ENCODE data around the gene EIF5.
A peak's percentile ranks its signal among the peaks of the same experiment; 100 is the strongest.

The EIF5 gene

GRCh38 chr14:103333754-103334643 lies at the start of gene EIF5:
Gene EIF5, plus strand, starts transcription at chr14:103334237. Its CDS starts 1,624 bp downstream, at chr14:103335861.
- peak; percentile 100 for DNase-seq (ENCODE audit: low read depth)
- peaks cover 45% of the 10 kb centered on the region for H3K4me1 ChIP-seq (ENCODE audit: control insufficient read depth, insufficient read depth, low read length)
- H3K9ac ChIP-seq (ENCODE audit: low read length), result peak within 1 kb of the TSS; percentile 100
- H3K36me3 ChIP-seq (ENCODE audit: control insufficient read depth, insufficient read depth, low read length, severe bottlenecking), result peaks cover 36% of the 10 kb centered on the region
- H3K4me3 ChIP-seq (ENCODE audit: low read length), result peak within 1 kb of the TSS; percentile 98
- no peaks in the 10 kb centered on the region for H3K27me3 ChIP-seq (replicated peaks; ENCODE audit: control insufficient read depth, insufficient read depth, low read length)
- H3K9me3 ChIP-seq (ENCODE audit: control insufficient read depth, low read length), result no peaks in the 10 kb centered on the region

- Histone ChIP-seq H3K4me1 (ENCODE audit: control insufficient read depth, insufficient read depth, low read length) (peaks cover 12% of the 10 kb centered on the region), H3K27me3 (replicated peaks; ENCODE audit: control insufficient read depth, insufficient read depth, low read length) (peaks cover 8% of the 10 kb centered on the region), H3K9me3 (ENCODE audit: control insufficient read depth, low read length) (no peaks in the 10 kb centered on the region), H3K36me3 (ENCODE audit: control insufficient read depth, insufficient read depth, low read length, severe bottlenecking) (no peaks in the 10 kb centered on the region), H3K9ac (ENCODE audit: low read length) (no peak overlapping the region), H3K4me3 (ENCODE audit: low read length) (no peak overlapping the region)
- no peak for DNase-seq (ENCODE audit: low read depth)
These were observed 49.2 kb upstream of the EIF5 start for GRCh38 chr14:103284574-103285467.

- peaks cover 8% of the 10 kb centered on the region for H3K27me3 ChIP-seq (replicated peaks; ENCODE audit: control insufficient read depth, insufficient read depth, low read length)
- no peak overlapping the region for H3K9ac ChIP-seq (ENCODE audit: low read length)
- no peaks in the 10 kb centered on the region for H3K36me3 ChIP-seq (ENCODE audit: control insufficient read depth, insufficient read depth, low read length, severe bottlenecking)
- DNase-seq (ENCODE audit: low read depth), result no peak
- H3K9me3 ChIP-seq (ENCODE audit: control insufficient read depth, low read length), result no peaks in the 10 kb centered on the region
- peaks cover 7% of the 10 kb centered on the region for H3K4me1 ChIP-seq (ENCODE audit: control insufficient read depth, insufficient read depth, low read length)
- H3K4me3 ChIP-seq (ENCODE audit: low read length), result no peak overlapping the region
These were observed 47.6 kb upstream of the EIF5 start for GRCh38 chr14:103286460-103286859.

GRCh38 chr14:103286968-103287850 lies 46.8 kb upstream of the EIF5 start:
- no peak overlapping the region for H3K4me3 ChIP-seq (ENCODE audit: low read length)
- H3K36me3 ChIP-seq (ENCODE audit: control insufficient read depth, insufficient read depth, low read length, severe bottlenecking), result no peaks in the 10 kb centered on the region
- peaks cover 7% of the 10 kb centered on the region for H3K4me1 ChIP-seq (ENCODE audit: control insufficient read depth, insufficient read depth, low read length)
- no peak overlapping the region for H3K9ac ChIP-seq (ENCODE audit: low read length)
- DNase-seq (ENCODE audit: low read depth), result no peak
- no peaks in the 10 kb centered on the region for H3K9me3 ChIP-seq (ENCODE audit: control insufficient read depth, low read length)
- peaks cover 8% of the 10 kb centered on the region for H3K27me3 ChIP-seq (replicated peaks; ENCODE audit: control insufficient read depth, insufficient read depth, low read length)

GRCh38 chr14:103288076-103288766 lies 45.8 kb upstream of the EIF5 start:
- no peak for DNase-seq (ENCODE audit: low read depth)
- no peak overlapping the region for H3K9ac ChIP-seq (ENCODE audit: low read length)
- peaks cover 8% of the 10 kb centered on the region for H3K27me3 ChIP-seq (replicated peaks; ENCODE audit: control insufficient read depth, insufficient read depth, low read length)
- H3K36me3 ChIP-seq (ENCODE audit: control insufficient read depth, insufficient read depth, low read length, severe bottlenecking), result no peaks in the 10 kb centered on the region
- no peaks in the 10 kb centered on the region for H3K9me3 ChIP-seq (ENCODE audit: control insufficient read depth, low read length)
- no peak overlapping the region for H3K4me3 ChIP-seq (ENCODE audit: low read length)
- peaks cover 7% of the 10 kb centered on the region for H3K4me1 ChIP-seq (ENCODE audit: control insufficient read depth, insufficient read depth, low read length)

- Histone ChIP-seq H3K36me3 (ENCODE audit: control insufficient read depth, insufficient read depth, low read length, severe bottlenecking) (no peaks in the 10 kb centered on the region), H3K9ac (ENCODE audit: low read length) (no peak overlapping the region), H3K4me3 (ENCODE audit: low read length) (no peak overlapping the region), H3K27me3 (replicated peaks; ENCODE audit: control insufficient read depth, insufficient read depth, low read length) (peaks cover 8% of the 10 kb centered on the region), H3K9me3 (ENCODE audit: control insufficient read depth, low read length) (no peaks in the 10 kb centered on the region), H3K4me1 (ENCODE audit: control insufficient read depth, insufficient read depth, low read length) (peaks cover 2% of the 10 kb centered on the region)
- DNase-seq (ENCODE audit: low read depth), result no peak
These were observed 44.0 kb upstream of the EIF5 start for GRCh38 chr14:103290056-103290455.

GRCh38 chr14:103290494-103290893 lies 43.5 kb upstream of the EIF5 start:
- no peaks in the 10 kb centered on the region for H3K9me3 ChIP-seq (ENCODE audit: control insufficient read depth, low read length)
- no peaks in the 10 kb centered on the region for H3K4me1 ChIP-seq (ENCODE audit: control insufficient read depth, insufficient read depth, low read length)
- no peak for DNase-seq (ENCODE audit: low read depth)
- no peak overlapping the region for H3K9ac ChIP-seq (ENCODE audit: low read length)
- no peaks in the 10 kb centered on the region for H3K36me3 ChIP-seq (ENCODE audit: control insufficient read depth, insufficient read depth, low read length, severe bottlenecking)
- no peak overlapping the region for H3K4me3 ChIP-seq (ENCODE audit: low read length)
- peaks cover 8% of the 10 kb centered on the region for H3K27me3 ChIP-seq (replicated peaks; ENCODE audit: control insufficient read depth, insufficient read depth, low read length)

- H3K27me3 ChIP-seq (replicated peaks; ENCODE audit: control insufficient read depth, insufficient read depth, low read length), result peaks cover 6% of the 10 kb centered on the region
These were observed 43.1 kb upstream of the EIF5 start for GRCh38 chr14:103290961-103291360.

GRCh38 chr14:103292426-103293374 lies 41.3 kb upstream of the EIF5 start:
- H3K4me1 ChIP-seq (ENCODE audit: control insufficient read depth, insufficient read depth, low read length), result peaks cover 6% of the 10 kb centered on the region
- DNase-seq (ENCODE audit: low read depth), result peak; percentile 89
- no peak overlapping the region for H3K9ac ChIP-seq (ENCODE audit: low read length)
- H3K4me3 ChIP-seq (ENCODE audit: low read length), result no peak overlapping the region
- H3K9me3 ChIP-seq (ENCODE audit: control insufficient read depth, low read length), result no peaks in the 10 kb centered on the region
- no peaks in the 10 kb centered on the region for H3K36me3 ChIP-seq (ENCODE audit: control insufficient read depth, insufficient read depth, low read length, severe bottlenecking)
- peaks cover under 1% of the 10 kb centered on the region for H3K27me3 ChIP-seq (replicated peaks; ENCODE audit: control insufficient read depth, insufficient read depth, low read length)

More at GRCh38 chr14:103290961-103291360, 43.1 kb upstream of the EIF5 start:
- Histone ChIP-seq H3K4me3 (ENCODE audit: low read length) (no peak overlapping the region), H3K4me1 (ENCODE audit: control insufficient read depth, insufficient read depth, low read length) (peaks cover 1% of the 10 kb centered on the region), H3K9me3 (ENCODE audit: control insufficient read depth, low read length) (no peaks in the 10 kb centered on the region), H3K9ac (ENCODE audit: low read length) (no peak overlapping the region), H3K36me3 (ENCODE audit: control insufficient read depth, insufficient read depth, low read length, severe bottlenecking) (no peaks in the 10 kb centered on the region)
- no peak for DNase-seq (ENCODE audit: low read depth)
